Forelimb muscle (tissue), 1 donor: Measurements from ENCODE around the gene NSFL1C. TPM values are rescaled to one million over a fixed set of nuclear protein-coding genes. Genes with fewer than 3 reads are reported as not detected.
A peak's percentile ranks its signal among the peaks of the same experiment; 100 is the strongest.

Source experiments
- DNase-seq: peaks from one replicate; pipeline ENCODE4 v3.0.0-alpha.2; 2013; ENCODE audit warnings: low read depth
- polyA plus RNA-seq: library from polyadenylated mRNA; unstranded; fragments of 120-200 nt; gene quantifications from one replicate; pipeline ENCODE4 v1.2.1, GENCODE V29; 2013; ENCODE audit not compliant: insufficient read length

NSFL1C gene
- polyA plus RNA-seq, 1 donor: 67.3 TPM

DNA sequence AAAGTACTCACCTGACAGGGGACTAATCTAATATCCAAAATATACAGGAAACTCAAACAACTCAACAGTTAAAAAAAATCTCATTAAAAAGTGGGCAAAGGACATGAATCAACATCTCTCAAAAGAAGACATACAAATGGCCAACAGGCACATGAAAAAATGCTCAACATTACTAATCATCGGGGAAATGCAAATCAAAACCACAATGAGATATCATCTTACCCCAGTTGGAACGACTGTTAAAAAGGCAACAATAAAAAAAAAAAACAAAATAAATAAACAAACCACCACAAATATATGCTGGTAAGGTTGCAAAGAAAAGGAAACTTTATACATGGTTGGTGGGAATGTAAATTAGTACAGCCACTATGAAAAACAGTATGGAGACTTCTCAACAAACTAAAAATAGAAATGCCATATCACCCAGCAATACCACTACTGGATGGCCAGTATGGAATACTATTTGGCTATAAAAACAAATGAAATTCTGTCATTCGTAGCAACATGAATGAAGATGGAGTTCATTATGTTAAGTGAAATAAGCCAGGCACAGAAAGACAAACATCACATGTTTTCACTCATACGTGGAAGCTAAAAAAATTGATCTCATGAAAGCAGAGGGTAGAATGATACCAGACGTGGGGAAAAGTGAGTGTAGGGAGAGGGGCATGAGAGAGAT is 17.9 kb upstream of the NSFL1C start:
- no peak for DNase-seq

DNA sequence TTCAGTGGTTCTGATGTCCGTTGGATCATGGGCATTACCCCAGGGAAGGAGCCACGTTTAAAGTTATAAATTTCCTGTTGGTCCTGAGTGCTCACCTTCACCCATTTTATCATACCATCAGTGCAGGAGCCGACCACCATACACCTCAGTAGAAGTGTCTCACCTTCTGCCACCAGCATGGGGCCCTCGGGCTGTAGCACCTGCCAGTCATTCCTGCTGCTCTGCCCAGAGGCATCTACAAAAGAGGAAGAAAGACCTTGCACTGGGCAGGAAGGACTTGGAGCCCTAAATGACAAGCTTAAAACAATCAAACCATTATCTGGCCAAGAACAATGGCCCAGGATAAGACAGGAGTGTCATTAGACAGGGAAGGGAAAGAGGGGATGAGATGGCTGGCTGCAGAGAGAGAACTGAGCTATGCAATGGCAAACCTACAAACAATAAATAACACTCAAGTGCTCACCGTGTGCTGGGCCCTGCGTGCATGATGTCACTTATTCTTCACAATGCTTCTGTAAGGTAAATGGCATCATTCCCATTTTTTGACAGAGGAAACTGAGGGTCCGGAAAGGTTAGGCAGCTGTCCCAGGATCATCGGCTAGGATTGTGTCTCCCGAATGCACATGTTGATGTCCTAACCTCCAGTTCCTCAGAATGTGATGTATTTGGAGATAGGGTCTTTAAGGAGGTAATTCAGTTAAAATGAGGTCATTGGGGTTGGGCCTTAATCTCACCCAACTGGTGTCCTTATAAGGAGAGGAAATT is 13.4 kb upstream of the NSFL1C start:
- no peak for DNase-seq

DNA sequence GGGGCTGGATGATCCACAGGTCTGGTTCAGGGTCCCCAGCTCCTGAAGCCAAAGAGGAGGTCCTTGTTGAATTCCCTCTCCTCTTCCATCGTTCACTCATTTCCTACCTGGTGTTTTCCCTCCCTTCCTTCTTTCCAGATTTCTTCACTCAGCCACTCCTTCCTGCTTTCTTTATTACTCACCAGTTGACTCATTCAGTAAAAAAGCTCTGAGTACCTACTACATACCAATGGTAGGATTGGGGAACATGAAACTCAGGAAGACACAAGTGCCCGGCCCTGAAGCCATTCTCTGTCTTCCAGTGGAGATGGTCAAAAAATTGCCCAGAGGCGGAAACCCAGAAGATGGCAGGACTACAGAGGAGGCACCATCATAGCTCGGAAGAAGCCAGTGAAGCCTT is 11.9 kb upstream of the NSFL1C start:
- DNase-seq: no peak

DNA sequence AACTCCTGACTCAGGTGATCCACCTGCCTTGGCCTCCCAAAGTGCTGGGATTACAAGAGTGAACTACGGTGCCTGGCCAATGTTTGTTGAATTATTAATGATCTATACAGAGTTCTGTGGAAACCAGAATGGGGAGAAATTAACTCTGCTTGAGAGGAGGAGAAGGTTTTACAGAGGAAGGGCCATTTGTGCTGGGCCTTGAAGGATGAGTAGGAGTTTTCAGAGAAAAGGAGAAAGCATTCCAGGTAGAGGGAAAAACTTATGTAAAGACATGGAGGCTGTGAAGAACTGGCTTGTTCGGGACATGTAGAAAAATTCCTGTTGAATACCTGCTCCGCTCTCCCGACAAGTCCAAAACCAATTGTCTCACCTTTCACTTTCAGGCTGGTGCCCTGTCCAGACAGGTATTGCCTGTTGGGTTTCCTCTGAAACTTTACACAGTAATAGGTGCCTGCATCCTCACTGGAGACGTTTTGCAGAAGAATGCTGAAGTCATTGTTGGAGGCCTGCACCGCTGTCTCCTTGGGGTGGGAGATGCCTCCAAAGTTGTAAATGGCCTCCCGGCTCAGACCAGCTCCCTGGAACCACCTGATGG is 11.3 kb upstream of the NSFL1C start:
- DNase-seq: no peak

DNA sequence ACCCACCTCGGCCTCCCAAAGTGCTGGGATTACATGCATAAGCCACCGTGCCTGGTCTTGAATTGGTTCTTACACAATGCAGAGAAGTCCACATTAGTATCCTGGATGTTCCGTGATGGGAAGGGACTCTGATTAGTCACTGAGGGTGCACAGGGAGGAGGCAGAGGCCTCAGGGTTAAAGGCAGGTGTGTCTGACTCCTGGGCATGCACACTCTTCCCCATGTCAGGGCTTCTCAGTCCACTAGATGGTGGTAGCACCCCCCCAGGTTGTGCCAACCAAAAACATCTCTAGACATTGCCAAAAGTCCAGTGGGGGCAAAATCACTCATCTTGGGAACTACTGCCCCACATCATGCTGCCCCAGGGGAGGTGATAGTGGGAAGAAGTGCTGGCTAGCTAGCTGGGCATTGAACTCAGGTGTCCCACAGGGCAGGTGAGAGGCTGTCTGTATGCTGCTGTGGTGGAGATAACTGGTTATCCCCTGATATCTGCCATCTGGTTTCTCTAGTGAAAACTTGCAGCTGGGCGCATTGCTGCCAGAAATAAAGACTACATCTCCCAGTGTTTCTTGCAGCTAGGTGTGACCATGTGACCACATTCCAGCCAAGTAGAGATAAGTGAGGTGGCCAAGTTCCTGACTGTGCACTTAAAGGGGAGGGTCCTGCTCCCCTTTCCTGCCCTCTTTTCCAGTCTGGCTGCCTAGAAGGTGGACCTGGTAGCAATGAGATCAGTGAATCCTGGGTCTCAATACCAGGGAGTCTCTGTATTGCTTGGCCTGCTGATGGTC is 8.4 kb upstream of the NSFL1C start:
- no peak for DNase-seq

DNA sequence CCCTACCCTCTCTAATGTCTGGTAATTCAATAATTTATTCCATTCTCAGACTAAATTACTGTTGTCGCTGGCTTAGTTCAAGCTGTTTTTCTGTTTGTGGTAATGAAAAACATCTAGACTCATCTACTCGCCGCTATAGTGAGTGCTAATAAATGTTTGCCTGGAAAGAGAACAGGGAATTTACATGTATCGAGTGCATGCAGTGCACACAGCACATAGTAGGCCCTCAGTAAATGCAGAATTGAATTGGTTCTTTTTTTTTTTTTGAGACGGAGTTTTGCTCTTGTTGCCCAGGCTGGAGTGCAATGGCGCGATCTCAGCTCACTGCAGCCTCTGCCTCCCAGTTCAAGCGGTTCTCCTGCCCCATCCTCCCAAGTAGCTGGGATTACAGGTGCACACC is 7.7 kb upstream of the NSFL1C start:
- no peak for DNase-seq

DNA sequence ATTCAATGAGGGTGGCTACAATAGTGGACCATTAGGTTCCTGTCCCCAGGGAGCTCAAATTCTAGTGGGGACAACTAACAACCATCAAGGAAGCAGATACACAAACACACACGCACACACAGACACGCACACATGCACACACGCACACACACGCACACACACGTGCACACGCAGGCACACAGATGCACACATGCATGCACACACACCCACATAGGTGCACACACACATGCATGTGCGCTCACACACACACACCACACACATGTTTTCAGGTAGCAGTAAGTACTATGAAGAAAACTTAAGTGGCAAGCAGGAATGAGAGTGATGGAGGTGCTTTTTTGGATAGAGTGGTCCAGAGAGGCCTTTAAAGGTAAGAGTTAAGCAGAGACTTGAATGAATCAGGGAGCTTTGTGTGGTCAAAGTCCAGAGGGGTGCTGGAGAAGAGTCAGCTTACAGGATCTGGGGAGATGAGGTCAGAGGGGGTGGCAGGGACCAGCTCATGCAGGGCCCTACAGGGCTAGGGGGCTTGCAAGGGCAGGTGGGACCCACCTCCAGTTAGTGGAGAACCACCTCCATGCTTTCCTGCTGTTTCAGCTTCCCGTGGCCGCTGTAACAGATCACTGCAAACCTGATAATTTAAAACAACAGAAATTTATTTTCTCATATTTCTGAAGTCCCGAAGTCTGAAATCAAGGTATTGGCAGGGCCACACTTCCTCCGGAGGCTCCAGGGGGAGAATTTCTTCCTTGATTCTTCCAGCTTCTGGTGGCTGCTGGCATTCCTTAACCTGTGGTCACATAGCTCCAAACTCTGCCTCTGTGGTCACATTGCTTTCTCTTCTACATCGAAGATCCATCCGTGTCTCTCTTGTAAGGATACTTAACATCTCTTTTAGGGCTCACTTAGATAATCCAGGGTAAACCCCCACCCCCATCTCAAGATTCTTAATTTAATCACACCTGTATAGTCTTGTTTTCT is 6.9 kb upstream of the NSFL1C start:
- no peak for DNase-seq

DNA sequence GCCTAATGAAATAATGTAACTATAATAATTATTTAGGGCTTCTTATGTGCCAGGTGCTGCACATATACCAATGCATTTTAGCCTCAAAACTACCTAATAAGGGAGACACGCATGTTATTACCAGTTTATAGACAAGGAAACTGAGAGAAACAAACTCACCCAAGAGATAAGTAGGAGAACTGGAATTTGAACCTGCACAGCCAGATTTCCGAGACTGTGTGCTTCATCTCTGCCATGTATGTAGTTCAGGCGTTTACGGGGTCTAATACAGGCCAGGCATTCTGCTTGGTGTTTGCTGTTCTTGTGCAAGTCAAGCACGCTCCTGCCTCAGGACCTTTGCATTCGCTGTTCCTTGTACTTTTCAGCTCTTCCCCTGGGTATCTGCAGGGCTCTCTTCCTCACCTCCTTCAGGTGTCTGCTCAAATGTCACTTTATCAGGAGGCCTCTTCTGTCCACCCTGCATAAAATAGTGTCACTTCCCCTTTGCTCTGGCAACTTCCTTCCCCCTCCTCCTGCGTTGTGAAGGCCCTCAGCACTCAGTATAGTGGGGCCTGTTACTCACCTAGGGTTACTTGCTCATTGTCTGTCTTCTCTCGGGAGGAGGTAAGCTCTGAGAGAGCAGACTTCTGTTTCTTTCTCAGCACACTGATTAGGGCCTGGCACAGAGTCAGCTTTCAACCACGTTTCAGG is 6.1 kb upstream of the NSFL1C start:
- DNase-seq: no peak

DNA sequence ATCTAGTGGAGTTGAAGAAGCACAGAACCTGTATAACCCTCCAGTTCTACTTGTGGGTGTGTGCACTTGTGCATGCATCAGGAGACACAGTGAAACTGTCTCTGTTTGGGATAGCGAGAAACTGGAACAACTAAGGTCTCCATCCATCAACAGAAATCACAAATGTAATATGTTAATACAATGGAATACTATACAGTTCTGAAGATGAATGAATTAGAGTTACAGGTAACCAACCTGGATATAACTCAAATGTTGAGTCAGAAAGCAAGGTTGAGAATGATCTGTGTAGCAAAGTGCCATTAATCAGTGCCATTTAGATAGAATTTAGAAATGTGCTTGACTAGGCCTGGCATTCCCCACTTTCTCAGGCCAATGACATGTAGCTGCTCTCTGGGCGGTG is 4.6 kb upstream of the NSFL1C start:
- DNase-seq: no peak

DNA sequence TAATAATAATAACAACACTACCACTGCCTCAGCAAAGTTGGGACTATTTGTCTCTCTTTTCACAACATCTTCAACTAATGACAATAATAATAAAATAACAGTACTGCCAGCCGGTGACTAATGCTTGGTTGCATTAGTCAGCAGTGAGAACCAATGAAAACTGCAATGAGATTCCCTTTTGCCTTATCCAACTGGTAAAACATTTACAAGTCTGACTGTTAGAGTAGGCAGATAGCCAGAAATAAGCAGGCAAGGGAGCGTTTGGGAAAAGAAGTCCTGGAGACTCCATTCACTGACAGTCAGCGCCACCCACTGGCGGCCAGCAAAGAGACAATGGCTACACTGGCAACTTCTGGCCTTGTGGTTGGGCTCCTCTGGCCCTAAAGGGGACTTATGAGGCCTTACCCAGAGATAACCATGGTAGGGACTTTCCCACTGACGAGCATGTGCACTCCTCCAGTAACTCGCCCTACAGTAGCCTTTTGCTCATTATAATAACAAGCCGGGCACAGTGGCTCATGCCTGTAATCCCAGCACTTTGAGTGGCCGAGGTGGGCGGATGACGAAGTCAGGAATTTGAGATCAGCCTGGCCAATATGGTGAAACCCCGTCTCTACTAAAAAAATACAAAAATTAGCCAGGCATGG is 3.4 kb upstream of the NSFL1C start:
- DNase-seq: peak; percentile 50

DNA sequence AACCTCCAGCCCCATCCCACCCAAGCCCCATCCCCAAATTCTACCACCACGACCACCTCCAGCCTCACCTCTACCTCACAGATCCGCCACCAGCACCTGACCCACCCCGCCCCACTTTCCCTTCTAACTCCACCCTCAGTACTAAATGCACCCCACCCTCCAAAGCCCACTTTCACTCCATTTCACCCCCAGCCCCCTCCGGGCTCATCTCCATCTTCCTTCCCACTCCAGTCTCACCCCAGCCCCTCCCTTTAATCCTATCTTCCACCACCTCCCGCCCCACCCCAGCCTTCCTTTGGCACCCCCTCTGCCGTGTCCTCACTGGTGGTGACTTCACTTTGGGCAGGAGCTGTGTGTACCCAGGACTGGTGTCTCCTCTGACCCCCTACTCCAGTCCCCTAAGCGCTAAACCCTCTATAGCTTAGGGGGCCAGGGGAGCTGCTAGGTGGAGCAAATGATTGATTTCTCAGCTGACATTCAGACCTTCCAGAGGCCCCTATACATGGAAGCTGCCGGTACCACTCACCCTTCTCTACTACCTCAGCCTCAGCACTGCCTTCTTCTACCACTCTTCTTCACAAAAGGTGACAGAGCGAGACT is 2.8 kb upstream of the NSFL1C start:
- no peak for DNase-seq

DNA sequence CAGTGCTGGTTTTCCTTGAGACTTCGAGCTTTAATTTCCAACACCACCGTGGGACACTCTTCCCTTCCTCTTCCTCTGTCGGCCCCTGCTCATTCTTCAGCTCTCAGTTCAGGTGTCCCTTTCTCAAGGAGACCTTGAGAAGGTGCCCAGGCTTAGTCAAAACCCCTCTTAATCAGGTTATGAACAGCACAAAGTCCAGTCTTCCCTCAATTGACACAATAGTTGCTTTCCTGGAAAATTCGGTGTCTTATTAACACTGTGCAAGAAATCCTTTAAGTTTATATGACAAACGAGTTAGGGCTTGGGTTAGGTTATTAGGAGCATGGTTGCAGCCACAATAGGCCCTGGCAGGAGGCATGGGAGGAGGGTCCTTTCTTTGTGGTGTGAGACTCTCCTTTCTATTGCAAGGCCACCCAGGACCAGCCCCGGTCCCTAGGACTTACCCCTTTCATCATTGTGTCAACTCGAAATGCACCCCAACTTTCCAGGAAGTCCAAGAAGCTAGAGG is 1.5 kb upstream of the NSFL1C start:
- no peak for DNase-seq

DNA sequence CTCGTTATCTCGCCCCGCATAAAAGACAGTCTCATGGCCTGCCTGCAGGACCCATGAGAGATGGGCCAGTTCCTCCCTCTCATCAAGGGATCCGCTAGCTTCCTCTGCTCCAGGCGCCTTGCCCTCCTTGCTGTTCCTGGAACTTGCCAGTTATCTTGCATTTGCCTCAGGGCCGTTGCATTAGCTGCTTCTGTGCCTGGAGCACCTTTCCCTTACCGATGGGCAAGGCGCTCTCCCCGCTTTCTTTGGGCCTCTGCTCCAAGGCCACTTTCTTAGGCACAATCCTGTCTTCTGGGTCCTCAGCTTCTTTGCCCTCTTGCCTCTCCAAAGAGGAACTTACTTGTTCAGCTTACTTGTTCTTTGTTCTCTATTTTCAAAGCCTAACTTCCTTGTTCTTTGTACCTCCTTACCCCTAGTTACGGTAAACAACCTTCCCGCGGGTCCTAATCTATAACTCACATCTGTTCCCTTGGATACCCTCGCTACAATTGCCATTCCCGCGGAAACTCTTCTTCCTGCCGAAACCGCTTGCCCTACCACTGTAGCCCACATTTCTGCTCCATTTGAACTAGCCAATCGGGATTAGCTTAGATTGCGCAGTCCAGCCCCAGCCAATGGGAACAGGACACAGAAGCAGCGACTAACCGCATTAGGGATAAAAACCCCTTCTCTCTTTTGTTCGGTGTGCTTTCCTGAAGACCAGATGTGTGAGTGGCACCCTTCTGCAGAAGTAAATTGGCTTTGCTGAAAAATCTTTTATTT is 887 bp upstream of the NSFL1C start:
- DNase-seq: no peak

DNA sequence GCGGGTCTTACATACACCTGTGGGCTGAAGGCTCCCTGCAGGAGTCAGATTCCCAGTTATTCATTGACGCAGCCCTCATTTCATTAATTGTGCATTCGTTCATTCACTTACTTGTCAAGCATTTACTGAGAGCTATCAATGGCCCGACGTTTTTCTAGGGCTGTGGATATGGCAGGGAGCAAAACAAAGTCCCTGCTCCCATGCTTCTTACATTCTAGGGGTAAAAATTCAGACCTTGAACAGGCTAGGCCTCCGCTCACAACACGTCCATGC is 369 bp upstream of the NSFL1C start:
- no peak for DNase-seq

DNA sequence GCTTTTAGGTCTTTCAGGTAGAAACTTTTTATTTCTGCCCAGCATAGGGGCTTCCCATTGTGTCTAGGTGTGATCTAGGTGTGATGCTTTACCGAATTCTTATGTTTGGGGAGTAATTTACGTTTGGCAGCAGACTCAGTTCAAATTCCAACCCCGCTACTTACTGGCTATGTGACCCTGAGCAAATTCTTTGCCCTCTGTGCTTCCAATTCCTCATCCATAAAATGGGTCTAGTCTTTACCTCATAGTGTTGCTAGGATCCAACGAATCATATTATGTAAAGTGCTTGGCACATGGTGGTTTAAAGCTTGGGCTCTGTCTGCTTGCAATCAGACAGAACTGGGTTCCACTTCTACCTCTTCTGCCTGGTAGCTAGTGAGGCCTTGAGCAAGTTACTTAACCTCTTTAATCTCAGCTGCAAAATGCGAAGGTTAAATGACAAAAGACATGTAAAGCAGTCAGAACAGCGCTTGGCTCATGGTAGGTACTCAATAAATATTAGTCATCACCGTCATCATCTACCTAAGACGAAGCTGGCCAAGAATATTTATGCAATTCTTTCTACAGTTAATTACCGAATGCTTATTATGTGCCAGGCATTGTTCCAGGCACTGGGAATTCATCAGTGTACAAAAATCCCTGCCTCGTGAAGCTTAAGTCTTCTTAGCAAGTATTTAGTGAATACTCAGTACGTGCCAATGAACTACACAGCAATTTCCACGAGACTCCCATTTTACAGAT is 1.0 kb downstream of the NSFL1C start:
- DNase-seq: no peak

DNA sequence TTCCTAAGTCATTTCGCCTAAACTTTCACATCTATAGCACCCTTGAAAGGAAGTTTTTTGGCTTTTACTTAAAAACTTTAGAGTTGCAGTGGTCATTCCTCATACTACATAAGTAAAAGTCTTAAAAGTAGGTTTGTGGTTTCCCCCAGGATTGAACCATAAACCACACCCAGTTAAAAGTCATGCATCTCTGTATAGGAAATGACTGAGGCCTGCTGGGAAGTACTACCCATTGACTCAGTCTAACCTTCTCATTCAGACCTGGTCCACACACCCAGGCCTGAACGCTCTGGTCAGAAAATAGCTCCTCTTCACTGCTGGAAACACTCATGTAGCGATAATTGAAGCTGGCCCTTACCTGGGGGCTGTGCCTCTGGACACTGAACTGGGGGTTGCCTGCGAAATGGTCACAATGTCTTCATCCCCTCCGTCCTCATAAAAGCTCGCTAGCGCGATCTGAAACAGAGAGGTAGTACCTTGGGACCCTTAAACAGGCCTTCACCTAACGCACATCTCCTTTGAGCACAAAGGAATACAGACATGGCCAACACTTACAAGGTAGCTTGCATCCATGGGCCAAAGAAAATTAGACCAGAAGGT is 2.6 kb downstream of the NSFL1C start:
- no peak for DNase-seq

DNA sequence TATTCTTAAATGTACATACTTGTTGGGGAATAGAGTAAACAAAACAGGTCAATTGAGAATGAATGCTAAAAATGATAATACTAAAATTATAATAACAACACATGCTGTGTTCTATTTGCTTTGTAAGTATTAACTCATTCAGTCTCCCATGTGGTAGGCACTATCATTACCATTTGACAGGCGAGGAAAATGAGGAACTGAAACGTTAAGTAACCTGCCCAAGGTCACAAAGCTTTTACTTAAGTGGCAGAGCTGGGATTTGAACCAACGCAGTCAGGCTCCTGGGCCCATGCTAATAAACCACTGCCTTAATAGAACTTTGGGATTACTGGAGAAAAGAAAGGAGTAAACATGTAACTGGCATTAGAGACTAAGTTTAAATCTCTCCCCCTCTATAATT is 3.8 kb downstream of the NSFL1C start:
- DNase-seq: no peak

DNA sequence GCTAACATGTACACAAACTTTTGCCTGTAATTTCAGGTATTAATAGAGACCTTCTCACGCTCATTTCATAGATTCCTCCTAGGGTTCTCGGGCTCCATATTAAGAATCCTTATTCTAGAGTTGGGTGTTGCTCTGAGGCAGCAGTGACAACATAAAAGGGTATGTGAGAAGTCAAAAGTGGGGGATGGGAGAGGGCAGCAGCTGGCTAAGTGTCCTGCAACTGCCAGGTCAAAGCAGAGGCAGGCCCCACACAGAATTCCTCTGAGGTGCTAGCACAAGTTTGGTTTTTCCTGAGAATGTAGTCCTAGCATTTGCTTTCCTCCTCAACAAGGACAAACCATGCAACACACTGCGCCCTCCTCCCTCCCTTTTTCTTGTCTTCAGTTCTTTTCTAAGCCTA is 4.6 kb downstream of the NSFL1C start:
- no peak for DNase-seq
